ENCODE data around the gene AQP6.

GRCh38 chr12:49946086-49946485 is 26.7 kb upstream of the AQP6 start:
- TF ChIP-seq CTCF (IDR thresholded peaks at IDR 0.05; ENCODE audit: low read length) (no peak), EZH2 (optimal IDR thresholded peaks at IDR 0.05; ENCODE audit: low read depth, low read length) (no peak), EZH2phosphoT487 (IDR thresholded peaks at IDR 0.05; ENCODE audit: low read length) (no peak)
